GM12878 (cell line): Measurements from ENCODE around the gene RXYLT1. TPM values are rescaled to one million over a fixed set of nuclear protein-coding genes. Genes with fewer than 3 reads are reported as not detected.
"Not testable (repeated sequence)": the region's sequence is repeated elsewhere in the genome, so short reads cannot be mapped to it uniquely, and the experiment has no call there.

ENCODE experiments used
- ATAC-seq: fragments of 200-7000 bp; cut with Tn5 transposase; 3 replicates; pipeline ENCODE4 v1.9.1; 2020; ENCODE audit warnings: mild to moderate bottlenecking, moderate library complexity
- BruUV-seq: library from RNA; stranded (reverse); fragments of 400-500 nt; replicated peaks from 2 replicates; lab custom pipeline; 2021; lab: Mats Ljungman, UMichigan
- CTCF ChIA-PET: fragments of 300-600 bp; sonication (Branson Sonifier 250); formaldehyde crosslinking; extraction: SDS; loops from one replicate; lab custom pipeline; 2021; ENCODE audit warnings: inconsistent platforms; lab: Yijun Ruan, JAX
- POLR2A ChIA-PET: fragments of 350-600 bp; formaldehyde crosslinking; extraction: SDS; loops from one replicate; lab custom pipeline; 2021; ENCODE audit warnings: inconsistent platforms; lab: Charles Lee
- RAD21 ChIA-PET: fragments of 300-600 bp; sonication (Branson Sonifier 250); formaldehyde crosslinking; loops from one replicate; lab custom pipeline; 2023; ENCODE audit warnings: antibody characterized with exemption; ENCODE audit not compliant: unreplicated experiment; lab: Charles Lee
- SMC1A ChIA-PET: fragments of 300-600 bp; sonication (Branson Sonifier 250); formaldehyde crosslinking; loops from one replicate; lab custom pipeline; 2023; ENCODE audit not compliant: unreplicated experiment, uncharacterized antibody; lab: Charles Lee
- DNase-seq: peaks from one replicate; pipeline ENCODE4 v3.0.0-alpha.2; 2011; ENCODE audit warnings: low read depth, low spot score
- FAIRE-seq: peaks from 3 replicates; lab custom pipeline; 2011; peaks lifted over from hg19 to GRCh38; lab: Jason Lieb, UNC
- H2AFZ ChIP-seq: 2 replicates; pipeline ENCODE4 v1.6.0; 2011; ENCODE audit warnings: low read depth, low read length, control low read depth; ENCODE audit not compliant: control insufficient read depth
- H3K27ac ChIP-seq: 2 replicates; pipeline ENCODE4 v1.5.1; 2011; ENCODE audit warnings: control low read depth; ENCODE audit not compliant: control insufficient read depth, insufficient read depth
- H3K27me3 ChIP-seq, 2 experiments: replicated peaks in 1 of 2; 2 replicates each; pipeline versions ENCODE4 v1.6.0 to v1.6.1; 2011; ENCODE audit warnings: low read length in 1 of 2; ENCODE audit not compliant: control insufficient read depth in 2 of 2, insufficient read depth in 2 of 2
- H3K36me3 ChIP-seq, 2 experiments: 2 replicates each; pipeline ENCODE4 v1.5.1; 2011; ENCODE audit warnings: low read length in 1 of 2; ENCODE audit not compliant: control insufficient read depth in 2 of 2, insufficient read depth in 2 of 2
- H3K4me1 ChIP-seq: 2 replicates; pipeline ENCODE4 v1.6.1; 2011; ENCODE audit warnings: mild to moderate bottlenecking, low read length, moderate library complexity, mixed read lengths; ENCODE audit not compliant: control insufficient read depth, insufficient read depth
- H3K4me2 ChIP-seq: 2 replicates; pipeline ENCODE4 v1.6.0; 2011; ENCODE audit warnings: control low read depth; ENCODE audit not compliant: control insufficient read depth, insufficient read depth
- H3K4me3 ChIP-seq: fragments of 200-600 bp; sonication (generic); 2 replicates; pipeline ENCODE4 v1.5.1; 2016
- H3K79me2 ChIP-seq: 2 replicates; pipeline ENCODE4 v1.6.0; 2011; ENCODE audit warnings: low read length; ENCODE audit not compliant: control insufficient read depth, insufficient read depth
- H3K9ac ChIP-seq: 2 replicates; pipeline ENCODE4 v1.8.0; 2011; ENCODE audit warnings: low read length, control low read depth, mixed read lengths; ENCODE audit not compliant: control insufficient read depth, insufficient read depth
- H3K9me3 ChIP-seq: replicated peaks from 3 replicates; pipeline ENCODE4 v1.5.1; 2011; ENCODE audit warnings: mild to moderate bottlenecking, low read length; ENCODE audit not compliant: control insufficient read depth, insufficient read depth
- H4K20me1 ChIP-seq: 2 replicates; pipeline ENCODE4 v1.6.0; 2011; ENCODE audit not compliant: control insufficient read depth, insufficient read depth
- ASH2L ChIP-seq: fragments of 300-600, 200-600 bp; sonication (generic); IDR thresholded peaks from 2 replicates; pipeline ENCODE4 v1.6.1; 2017; ENCODE audit warnings: low read depth, mild to moderate bottlenecking, borderline replicate concordance
- CHD1 ChIP-seq: IDR thresholded peaks from 2 replicates; pipeline ENCODE4 v1.6.1; 2012; ENCODE audit warnings: low read depth, low read length, improper control_type of control experiment
- CHD4 ChIP-seq: fragments of 200-600 bp; sonication (generic); IDR thresholded peaks from 2 replicates; pipeline ENCODE4 v1.6.1; 2016; ENCODE audit warnings: mild to moderate bottlenecking
- POU2F2 ChIP-seq: IDR thresholded peaks from 3 replicates; pipeline ENCODE4 v1.6.1; 2011; ENCODE audit warnings: low read depth, mild to moderate bottlenecking, low read length, borderline replicate concordance
- WGBS: methylation state at CpG from one replicate; pipeline ENCODE4 v1.1.6; 2016; ENCODE audit warnings: low lambda C conversion rate; ENCODE audit not compliant: insufficient replicate concordance, insufficient coverage; ENCODE audit errors: missing lambda C conversion rate; 5-methylcytosine and 5-hydroxymethylcytosine counted together
- in situ Hi-C: fragments of 300-500 bp; cut with MboI; formaldehyde crosslinking; loops from 9 replicates; pipeline ENCODE4 v1.14.3; 2018; ENCODE audit warnings: mixed read lengths
- intact Hi-C: fragments of 100-400 bp; cut with micrococcal nuclease; formaldehyde crosslinking; loops from one replicate; pipeline ENCODE4 v1.14.2; 2022; ENCODE audit not compliant: unreplicated experiment
- polyA plus RNA-seq, 11 experiments: library from polyadenylated mRNA; depleted of rRNA in 4 of 11; unstranded in 6 of 11; stranded (reverse) in 5 of 11; fragments of >200 nt; fragmentation: Nextera tagmentation in 4 of 11; fragmentation: Illumina TruSeq in 1 of 11; extraction: Ambion mirVana in 4 of 11; extraction: Trizol in 1 of 11; gene quantifications; 1 replicate in 1 of 11; 2 replicates in 10 of 11; pipeline versions ENCODE4 v1.2.1 to v1.2.3, GENCODE V29; 2011 to 2016; ENCODE audit warnings: inconsistent platforms in 2 of 11, missing spikeins in 2 of 11, low read depth in 1 of 11
- total RNA-seq, 4 experiments: library from RNA; depleted of rRNA in 3 of 4; stranded (reverse); fragments of >200 nt in 3 of 4; fragmentation: Illumina TruSeq in 1 of 4; extraction: Trizol in 1 of 4; gene quantifications; 2 replicates each; pipeline versions ENCODE4 v1.2.1 to v1.2.3, GENCODE V29; 2013 to 2021

RXYLT1 gene
- total and polyA plus RNA-seq, 10 of the 15 experiments (the other 5 are each of a cell fraction or from before 2014, with no cell fraction given) = 10.4 to 33.8 (median 21.5) TPM

DNA sequence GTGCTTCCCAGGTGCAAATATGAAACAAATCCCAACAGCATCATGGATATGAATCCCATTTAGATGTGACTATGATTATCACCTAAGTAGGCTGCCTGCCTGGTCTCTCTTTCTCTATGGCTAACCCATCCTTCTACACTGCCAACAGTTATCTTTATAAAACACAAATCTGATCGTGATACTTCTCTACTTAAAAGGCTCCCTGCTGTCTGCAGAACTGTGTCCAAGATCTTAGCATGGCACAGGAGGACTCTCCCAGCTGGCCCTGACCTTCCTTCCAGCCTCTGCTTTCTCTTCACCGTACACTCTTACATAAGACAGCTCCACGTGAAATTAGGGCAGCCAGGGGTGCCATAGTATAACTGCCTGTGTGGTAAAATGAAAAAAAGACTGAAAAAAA, 61.3 kb downstream of the RXYLT1 start:
- peaks cover 2 to 6% of the 10 kb centered on the region in 2 experiments; a peak in 3 of 4 replicates for H3K27me3 ChIP-seq
- ChIA-PET SMC1A (interaction anchor here (1.0 kb wide), 1 partner anchor 416 kb away, joined by 3 read pairs; no protein-coding TSS in a partner anchor), CTCF (interaction anchor here (1.0 to 1.5 kb wide), 3 partner anchors 15 to 416 kb away, joined by 3 read pairs; no protein-coding TSS in a partner anchor), RAD21 (interaction anchor here (0.8 kb wide), 1 partner anchor 88 kb away, joined by 3 read pairs; no protein-coding TSS in a partner anchor), POLR2A (no interaction called here)
- no peaks in the 10 kb centered on the region for H3K79me2 ChIP-seq
- intact Hi-C loops = loop anchor here (5.0 to 10.0 kb wide), 4 partner anchors 174 to 551 kb away; partner anchors contain the start of gene C12orf56
- no peaks in the 10 kb centered on the region for H4K20me1 ChIP-seq
- no peaks in the 10 kb centered on the region for H3K36me3 ChIP-seq
- H3K27ac ChIP-seq = no peak overlapping the region
- no peak for TF ChIP-seq CHD4
- no TSS peak for BruUV-seq
- H3K4me1 ChIP-seq = peaks cover 5% of the 10 kb centered on the region; the same call in 1 of the 2 replicates
- H3K9ac ChIP-seq = no peak overlapping the region
- no peaks in the 10 kb centered on the region for H3K9me3 ChIP-seq
- DNase-seq = no peak
- in situ Hi-C loops = loop anchor here (5.0 to 25.0 kb wide), 2 partner anchors 411 to 546 kb away; partner anchors contain the start of gene C12orf56
- no peak overlapping the region for H2AFZ ChIP-seq
- H3K4me3 ChIP-seq = no peak overlapping the region
- no peak for ATAC-seq
- H3K4me2 ChIP-seq = no peak overlapping the region
- no peak for FAIRE-seq
- WGBS = 7% methylated on average over 3 of the region's 3 CpGs

DNA sequence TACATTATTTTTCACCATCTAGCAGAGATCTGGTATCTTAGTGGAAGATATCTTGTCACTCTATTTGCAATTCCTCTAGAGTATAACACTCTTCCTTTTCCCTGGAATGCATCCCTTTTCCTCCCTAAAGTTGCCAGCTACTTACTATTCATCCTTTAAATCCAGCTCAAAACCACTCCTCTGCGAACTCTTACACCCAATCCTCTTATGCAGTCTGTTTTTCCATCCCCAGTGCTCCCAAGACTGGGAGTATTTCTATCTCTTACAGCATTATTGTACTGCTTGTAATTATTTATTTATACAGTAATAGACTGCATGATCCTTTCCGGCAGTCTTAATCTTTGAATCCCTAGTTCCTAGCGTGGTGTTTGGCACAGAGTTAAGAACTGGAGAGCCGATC, 61.9 kb downstream of the RXYLT1 start:
- CTCF ChIA-PET = interaction anchor here (1.5 kb wide), 1 partner anchor 415 kb away, joined by 3 read pairs; no protein-coding TSS in a partner anchor
- FAIRE-seq = no peak
- peaks cover 2 to 6% of the 10 kb centered on the region in 2 experiments; a peak in 3 of 4 replicates for H3K27me3 ChIP-seq
- POLR2A ChIA-PET = interaction anchor here (0.6 kb wide), 1 partner anchor 31 kb away, joined by 4 read pairs; no protein-coding TSS in a partner anchor
- H3K9me3 ChIP-seq = no peaks in the 10 kb centered on the region
- H2AFZ ChIP-seq = no peak overlapping the region
- 89% methylated on average over 4 of the region's 4 CpGs for WGBS
- ATAC-seq = no peak
- RAD21 ChIA-PET = interaction anchor here (0.8 kb wide), 1 partner anchor 87 kb away, joined by 3 read pairs; no protein-coding TSS in a partner anchor
- intact Hi-C loops = loop anchor here (5.0 to 10.0 kb wide), 4 partner anchors 173 to 551 kb away; partner anchors contain the start of gene C12orf56
- SMC1A ChIA-PET = interaction anchor here (0.7 kb wide), 1 partner anchor 413 kb away, joined by 3 read pairs; no protein-coding TSS in a partner anchor
- no peak overlapping the region for H3K4me3 ChIP-seq
- BruUV-seq = no TSS peak
- H3K4me2 ChIP-seq = no peak overlapping the region
- H4K20me1 ChIP-seq = no peaks in the 10 kb centered on the region
- no peak overlapping the region for H3K9ac ChIP-seq
- H3K27ac ChIP-seq = no peak overlapping the region
- DNase-seq = no peak
- no peak for TF ChIP-seq ASH2L
- no peak for TF ChIP-seq CHD1
- TF ChIP-seq POU2F2 = no peak
- peaks cover 5% of the 10 kb centered on the region; the same call in 1 of the 2 replicates for H3K4me1 ChIP-seq
- in situ Hi-C loops = loop anchor here (5.0 to 25.0 kb wide), 2 partner anchors 411 to 546 kb away; partner anchors contain the start of gene C12orf56
- no peaks in the 10 kb centered on the region for H3K79me2 ChIP-seq
- H3K36me3 ChIP-seq = no peaks in the 10 kb centered on the region

DNA sequence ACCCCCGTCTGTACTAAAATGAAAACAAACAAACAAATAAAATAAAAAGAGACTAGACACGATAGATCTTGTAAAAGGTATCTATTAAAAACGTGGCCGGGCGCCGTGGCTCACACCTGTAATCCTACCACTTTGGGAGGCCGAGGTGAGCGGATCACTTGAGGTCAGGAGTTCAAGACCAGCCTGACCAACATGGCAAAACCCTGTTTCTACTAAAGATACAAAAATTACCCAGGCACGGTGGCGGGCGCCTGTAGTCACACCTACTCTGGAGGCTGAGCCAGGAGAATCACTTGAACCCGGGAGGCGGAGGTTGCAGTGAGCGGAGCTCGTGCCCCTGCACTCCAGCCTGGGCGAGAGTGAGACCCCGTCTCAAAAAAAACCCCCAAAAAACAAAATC, 63.0 kb downstream of the RXYLT1 start:
- H3K4me1 ChIP-seq, H3K9ac ChIP-seq, ATAC-seq, H2AFZ ChIP-seq, H3K27me3 ChIP-seq, H3K27ac ChIP-seq, DNase-seq, H3K9me3 ChIP-seq, H3K36me3 ChIP-seq, FAIRE-seq, H4K20me1 ChIP-seq, POLR2A ChIA-PET, H3K4me2 ChIP-seq, BruUV-seq, H3K4me3 ChIP-seq, H3K79me2 ChIP-seq: not testable (repeated sequence)
- in situ Hi-C loops = loop anchor here (5.0 to 25.0 kb wide), 2 partner anchors 410 to 545 kb away; partner anchors contain the start of gene C12orf56
- ChIA-PET CTCF (interaction anchor here (0.8 to 3.0 kb wide), 7 partner anchors 12 to 414 kb away, joined by 3 to 39 read pairs (median 4); no protein-coding TSS in a partner anchor), RAD21 (interaction anchor here (0.9 to 2.6 kb wide), 3 partner anchors 11 to 414 kb away, joined by 3 to 11 read pairs (median 6); no protein-coding TSS in a partner anchor), SMC1A (interaction anchor here (0.7 to 1.1 kb wide), 4 partner anchors 122 to 417 kb away, joined by 3 to 8 read pairs (median 4); no protein-coding TSS in a partner anchor)
- 87% methylated on average over 17 of the region's 17 CpGs for WGBS
- intact Hi-C loops = loop anchor here (1.0 to 10.0 kb wide), 5 partner anchors 172 to 550 kb away; partner anchors contain the start of gene C12orf56
